Activated CD8-positive, alpha-beta memory T cell treated with anti-CD3 and anti-CD28 coated beads for 4 hours (primary cell): ENCODE results near the gene SGK2.

Experiments used
- DNase-seq, 2 donors: peaks; one replicate each; pipeline ENCODE4 v3.0.0-alpha.2; 2020; ENCODE audit warnings: low read depth in 2 of 2

Gene SGK2

DNA sequence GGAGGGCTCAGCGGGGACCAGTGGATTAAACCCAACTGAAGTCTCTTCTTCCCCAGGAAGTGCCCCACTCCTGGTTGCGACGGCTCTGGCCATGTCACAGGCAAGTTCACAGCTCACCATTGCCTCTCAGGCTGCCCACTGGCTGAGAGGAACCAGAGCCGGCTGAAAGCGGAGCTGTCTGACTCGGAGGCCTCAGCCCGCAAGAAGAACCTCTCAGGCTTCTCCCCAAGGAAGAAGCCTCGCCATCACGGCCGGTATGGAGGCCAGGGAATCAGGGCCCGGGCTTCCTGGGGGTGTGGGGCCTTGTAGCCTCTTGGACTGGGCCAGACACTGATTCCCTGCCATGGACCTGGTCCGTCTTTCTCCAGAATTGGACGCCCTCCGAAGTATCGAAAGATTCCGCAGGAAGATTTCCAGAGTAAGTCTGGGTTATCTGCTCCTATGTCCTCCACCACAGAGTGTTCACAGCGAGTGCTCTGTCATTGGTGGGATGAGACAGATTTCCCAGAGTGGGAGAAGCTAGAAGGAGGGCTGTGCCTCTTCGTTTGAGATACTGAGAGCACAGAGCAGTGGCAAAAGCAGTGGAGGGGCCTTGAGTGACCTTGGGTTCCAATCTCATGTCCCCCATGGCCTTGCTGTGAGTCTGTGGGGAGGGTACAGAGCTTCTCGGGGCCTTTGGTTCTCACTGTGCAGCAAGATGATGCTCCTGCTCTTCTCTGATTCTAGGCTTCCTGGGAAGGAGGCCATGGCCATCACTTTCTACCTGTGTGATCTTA, 22.6 kb upstream of the SGK2 start:
- no peak for DNase-seq

DNA sequence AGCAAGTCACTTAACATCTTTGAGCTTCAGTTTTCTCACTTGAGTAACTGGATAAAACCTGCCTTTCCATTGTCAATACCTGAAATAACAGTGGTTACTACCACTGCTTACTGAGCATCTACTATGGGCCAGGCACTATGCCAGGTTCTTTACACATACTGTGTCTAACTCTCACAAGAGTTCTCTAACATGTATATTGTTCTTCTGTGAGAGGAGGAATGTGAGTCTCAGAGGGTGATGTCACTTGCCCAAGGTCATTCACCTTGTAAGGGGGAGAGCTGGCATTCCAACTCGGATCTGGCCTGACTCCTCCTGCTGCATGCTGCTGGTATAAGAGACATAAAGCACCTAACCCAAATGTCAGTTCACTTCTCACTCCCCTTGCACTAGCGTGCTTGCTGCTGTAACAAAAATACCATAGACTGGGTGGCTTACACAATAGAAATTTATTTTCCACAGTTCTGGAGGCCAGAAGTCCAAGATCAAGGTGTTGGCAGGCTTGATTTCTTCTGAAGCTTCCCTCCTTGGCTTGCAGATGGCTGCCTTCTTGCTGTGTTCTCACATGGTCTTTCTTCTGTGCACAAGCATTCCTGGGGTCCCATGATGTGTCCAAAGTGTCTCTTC, 21.9 kb upstream of the SGK2 start:
- DNase-seq, result no peak

DNA sequence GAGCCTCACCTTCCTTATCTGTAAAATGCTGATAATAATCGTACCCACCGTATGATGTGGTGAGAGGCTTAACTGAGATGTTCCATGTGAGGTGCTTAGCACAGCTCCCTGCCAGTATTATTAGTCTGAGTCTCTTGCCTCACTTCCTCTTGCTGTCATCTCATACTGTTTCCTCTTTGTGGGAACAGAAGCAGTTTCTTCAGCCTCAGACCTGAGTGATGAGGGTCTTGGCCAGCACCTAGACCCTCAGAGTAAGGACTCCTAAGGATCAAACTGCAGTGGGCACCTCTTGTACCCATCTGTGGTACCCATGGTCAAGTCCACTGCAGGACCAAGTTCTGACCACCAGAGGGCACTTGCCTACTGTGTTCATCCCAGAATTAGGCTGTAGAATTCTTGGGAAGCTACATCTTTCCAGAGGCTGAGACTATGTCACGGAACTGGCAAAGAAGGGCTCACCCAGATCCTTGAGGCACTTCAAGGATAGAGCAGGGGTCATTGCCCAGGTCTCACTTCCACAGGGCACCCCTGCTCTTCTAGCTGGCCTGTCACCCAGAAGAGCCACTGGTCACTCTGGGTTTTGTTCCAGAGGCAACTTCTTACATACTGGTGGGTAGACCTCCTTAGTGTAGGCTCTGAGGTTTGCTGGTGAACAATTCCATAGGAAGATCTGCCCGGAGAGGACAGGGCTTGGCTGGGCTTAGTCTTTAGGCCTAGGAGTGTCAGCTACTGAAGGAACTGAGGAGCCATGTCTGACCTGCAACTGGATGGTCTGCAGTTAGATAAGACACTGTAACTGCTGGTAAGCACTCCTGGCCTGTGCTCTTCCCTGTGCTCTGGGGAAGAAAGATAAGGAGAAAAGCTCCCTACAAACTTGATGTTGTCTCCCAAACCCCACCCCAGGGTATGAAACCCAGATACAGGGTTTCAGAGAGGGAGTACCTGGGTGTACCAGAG, 20.6 kb upstream of the SGK2 start:
- DNase-seq, result no peak

DNA sequence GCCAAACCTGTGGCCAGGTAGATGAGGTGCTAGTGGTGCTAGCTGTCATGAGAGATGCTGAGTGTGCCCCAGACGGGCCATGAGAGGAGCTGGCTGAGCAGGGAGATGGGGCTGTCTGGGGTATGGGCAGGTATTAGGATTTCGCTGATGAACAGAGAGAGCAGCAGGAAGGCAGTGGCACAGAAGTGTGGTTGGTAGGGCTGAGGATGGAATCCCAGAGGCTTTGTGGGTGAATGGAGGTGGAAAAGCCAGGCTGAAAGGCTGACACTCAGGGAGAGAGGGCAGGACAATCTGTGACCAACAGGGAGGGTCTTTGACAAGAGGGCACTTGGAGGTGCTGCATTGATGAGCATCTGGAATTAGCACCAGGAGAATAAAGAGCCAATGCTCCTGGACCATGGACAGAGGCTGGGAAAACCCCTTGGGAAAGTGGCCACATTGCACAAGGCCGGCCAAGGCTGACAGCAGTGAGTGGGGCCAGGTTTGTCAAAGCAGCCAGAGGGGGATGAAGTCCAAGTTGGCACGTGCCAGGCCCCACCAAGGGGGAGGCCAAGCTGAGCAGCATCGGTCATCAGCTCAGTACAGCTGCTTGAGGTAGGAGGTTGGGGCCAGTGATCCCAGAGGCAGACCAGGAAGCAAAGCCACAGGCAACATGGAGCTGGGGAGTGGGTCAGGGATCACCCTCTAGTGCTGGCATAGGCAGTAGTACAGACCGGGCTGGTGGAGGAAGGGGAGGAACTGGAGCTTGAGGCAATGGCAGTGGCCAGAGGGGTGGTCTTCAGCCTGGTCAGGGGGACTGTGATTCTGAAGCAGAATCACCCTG, 19.7 kb upstream of the SGK2 start:
- DNase-seq, result no peak

DNA sequence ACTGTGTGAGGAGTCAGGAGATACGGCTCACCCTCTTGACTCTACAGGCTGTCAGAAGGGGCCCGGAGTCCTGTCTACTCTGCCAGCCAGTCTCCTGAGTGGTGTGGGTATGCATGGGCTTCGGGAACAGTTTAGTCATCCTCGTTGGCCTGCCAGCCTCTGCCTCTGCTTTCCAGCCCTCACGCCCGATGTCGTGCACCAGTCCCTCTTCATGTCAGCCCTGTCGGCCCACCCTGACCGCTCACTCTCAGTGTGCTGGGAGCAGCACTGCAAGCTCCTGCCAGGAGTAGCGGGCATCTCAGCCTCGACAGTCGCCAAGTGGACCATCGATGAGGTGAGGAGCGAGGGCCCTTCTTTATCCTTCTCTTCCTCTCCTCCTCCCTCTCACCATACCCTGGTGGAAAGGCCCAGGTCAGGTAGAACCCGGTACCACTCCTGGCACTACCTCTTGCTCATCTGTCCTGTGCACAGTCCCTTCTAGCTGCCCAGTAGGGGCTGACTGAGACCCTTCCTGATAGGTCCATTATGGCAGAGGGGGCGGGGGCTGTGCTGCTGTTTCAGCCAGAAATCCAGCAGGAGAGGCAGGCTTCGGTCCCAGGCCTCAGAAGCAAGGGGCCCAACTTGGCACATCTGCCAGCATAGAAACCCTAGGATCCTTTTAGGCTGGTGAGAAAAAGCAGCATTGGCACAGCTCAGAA, 18.7 kb upstream of the SGK2 start:
- DNase-seq, result no peak

DNA sequence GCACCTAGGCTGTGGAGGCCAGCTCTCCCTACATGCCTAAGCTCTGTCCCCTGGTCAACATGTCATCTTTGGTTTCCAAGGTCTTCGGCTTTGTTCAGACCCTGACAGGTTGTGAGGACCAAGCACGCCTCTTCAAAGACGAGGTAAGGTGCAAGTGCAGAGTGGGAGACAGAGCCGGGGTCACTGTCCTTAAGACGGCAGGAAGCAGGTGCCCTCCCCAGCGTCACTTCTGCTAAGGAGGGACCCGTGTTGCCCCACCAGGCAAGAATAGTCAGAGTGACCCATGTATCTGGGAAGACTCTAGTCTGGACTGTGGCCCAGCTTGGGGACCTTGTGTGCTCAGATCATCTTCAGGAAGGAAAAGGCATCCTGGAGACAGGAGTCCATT, 18.2 kb upstream of the SGK2 start:
- DNase-seq, result no peak

DNA sequence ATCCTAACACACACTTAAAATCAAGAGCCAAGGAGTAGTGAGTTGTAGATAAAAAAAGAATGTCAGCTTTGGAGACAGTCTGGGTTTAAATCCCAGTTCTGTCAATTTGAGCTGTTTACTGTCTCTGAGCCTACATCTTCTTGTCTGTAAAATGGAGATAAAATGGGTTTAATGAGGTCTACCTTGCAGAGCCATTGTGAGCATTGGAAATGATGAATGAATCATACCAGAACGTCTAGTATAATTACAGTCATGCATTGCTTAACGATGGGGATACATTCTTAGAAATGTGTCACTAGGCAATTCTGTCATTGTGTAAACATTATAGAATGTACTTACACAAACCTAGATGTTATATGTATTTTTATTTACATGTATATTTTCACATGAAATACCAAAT, 17.6 kb upstream of the SGK2 start:
- DNase-seq, result no peak

DNA sequence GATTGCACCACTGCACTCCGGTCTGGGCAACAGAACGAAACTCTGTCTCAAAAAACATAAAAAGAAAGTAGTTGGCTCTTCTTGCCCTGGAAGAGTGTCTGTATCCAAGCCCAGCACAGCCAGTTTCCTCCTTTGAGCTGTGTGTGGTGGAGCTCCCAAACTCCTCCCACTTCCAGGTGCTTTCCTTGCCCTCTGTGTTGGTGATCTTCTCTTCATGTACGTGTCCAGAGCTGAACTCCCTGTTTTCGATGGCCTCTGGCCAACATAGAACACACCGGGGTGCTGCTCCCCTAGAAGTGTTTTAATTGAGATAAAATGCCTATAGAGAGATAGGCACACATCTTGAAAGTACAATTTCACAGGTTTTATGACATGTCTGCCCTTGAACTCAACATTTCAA, 16.7 kb upstream of the SGK2 start:
- DNase-seq, result no peak

DNA sequence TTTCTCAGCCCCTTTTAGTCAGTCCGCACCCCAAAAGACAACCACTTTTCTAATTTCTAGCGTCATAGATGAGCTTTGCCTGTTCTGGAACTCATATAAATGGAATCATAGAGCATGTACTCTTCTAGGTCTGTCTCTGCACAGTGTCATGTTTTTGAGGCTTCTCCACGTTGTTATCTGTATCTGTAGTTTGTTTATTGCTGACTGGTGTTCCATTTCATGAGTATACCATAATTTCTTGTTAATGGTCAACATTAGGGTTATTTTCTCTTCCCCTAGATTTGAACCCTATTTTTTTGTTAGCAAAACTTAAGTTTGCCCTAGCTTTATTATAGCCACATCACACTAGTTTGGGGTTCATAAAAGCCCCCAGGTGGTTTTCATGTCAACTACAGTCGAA, 16.2 kb upstream of the SGK2 start:
- no peak for DNase-seq

DNA sequence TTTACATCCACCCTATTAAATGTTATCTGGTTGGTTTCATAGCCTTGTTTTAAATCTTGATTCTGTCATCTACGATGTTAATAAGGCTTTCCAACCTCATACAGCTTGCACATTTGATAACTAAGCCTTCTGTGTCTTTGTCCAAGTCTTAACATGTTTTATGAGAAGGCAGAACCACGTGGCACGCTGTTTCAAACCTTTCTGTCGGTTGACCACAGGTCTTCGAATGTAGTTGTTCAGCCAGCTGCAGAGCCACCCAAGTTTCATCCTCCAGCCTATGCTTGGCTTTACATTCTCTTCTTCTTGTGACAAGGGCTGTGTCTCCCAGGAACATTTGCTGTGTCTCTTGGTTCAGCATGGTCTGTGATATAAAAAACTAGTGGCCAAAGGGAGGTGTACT, 15.7 kb upstream of the SGK2 start:
- DNase-seq, result no peak

DNA sequence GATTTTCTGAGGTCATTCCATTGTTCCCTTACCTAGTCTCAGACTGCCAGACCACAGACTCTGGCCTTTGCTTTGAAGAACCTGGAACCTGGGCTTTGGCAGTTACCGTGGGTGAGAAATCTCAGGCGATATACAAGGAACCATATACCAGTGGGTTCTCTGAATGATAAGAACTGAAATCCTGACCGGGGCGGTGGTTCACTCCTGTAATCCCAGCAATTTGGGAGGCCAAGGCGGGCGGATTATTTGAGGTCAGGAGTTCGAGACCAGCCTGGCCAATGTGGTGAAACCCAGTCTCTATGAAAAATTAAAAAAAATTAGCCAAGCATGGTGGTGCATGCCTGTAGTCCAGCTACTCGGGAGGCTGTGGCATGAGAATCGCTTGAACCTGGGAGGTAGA, 14.3 kb upstream of the SGK2 start:
- no peak for DNase-seq

DNA sequence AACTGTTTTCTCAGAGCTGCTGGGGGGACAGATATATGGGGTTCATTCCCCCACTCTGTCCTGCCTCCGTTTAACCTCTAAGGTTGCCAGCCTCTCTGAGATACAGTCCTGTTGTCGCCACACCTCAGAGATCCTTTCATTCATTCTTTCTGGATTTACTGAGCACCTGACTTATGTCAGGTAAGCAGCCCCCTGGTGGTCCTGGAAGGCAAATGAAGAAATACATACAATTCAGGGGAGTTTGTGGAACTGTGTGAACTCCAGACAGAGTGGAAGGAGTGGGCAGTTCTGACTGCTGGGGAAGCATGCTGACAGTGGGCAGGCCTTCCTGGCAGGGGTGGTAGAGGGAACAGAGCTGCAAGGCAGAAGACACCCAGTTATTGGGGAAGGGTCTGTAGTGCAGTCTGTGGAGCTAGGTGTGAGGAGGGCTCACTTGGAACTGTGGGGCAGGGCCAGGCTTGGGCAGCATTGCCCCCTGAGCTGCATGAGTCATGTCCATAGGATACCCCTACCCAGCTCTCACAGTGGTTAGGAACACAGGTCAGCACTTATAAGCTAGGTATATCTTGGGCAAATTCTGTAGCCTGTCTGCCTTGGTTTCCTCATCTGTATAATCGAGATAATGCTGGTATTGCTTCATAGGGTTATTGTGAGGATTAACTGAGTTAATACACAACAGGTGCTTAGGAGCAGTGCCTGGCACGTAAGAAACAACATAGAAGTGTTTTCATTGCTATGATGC, 12.8 kb upstream of the SGK2 start:
- no peak for DNase-seq

DNA sequence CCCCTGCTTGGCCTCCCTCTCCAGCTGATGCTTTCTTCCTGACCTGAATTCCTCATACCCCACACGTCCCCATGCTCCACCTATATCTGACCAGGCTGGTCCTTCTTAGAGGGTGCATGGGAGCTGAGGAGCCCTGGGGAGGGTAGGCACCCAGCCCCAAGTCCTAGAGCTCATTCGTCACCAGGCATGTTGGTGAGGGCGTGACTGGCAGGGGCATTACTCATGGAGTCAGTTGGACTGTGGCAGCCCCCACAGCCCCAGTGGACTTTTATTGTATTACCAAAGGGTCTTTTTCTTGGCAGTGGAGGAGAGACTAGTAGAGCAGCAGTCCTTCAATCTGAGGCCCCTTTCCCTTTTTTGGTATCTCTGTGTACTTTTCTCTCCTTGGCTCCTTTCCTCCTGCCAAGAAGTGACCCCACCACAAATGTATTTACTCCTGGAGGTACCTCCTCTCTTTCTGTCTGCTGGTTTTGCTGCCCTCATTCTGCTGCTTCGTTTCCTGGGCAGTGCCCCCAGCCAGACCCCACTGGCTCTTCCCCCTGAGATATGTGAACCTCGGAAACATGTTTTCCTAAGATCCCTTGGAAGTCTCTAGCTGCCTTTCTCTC, 10.4 kb upstream of the SGK2 start:
- DNase-seq, result no peak

DNA sequence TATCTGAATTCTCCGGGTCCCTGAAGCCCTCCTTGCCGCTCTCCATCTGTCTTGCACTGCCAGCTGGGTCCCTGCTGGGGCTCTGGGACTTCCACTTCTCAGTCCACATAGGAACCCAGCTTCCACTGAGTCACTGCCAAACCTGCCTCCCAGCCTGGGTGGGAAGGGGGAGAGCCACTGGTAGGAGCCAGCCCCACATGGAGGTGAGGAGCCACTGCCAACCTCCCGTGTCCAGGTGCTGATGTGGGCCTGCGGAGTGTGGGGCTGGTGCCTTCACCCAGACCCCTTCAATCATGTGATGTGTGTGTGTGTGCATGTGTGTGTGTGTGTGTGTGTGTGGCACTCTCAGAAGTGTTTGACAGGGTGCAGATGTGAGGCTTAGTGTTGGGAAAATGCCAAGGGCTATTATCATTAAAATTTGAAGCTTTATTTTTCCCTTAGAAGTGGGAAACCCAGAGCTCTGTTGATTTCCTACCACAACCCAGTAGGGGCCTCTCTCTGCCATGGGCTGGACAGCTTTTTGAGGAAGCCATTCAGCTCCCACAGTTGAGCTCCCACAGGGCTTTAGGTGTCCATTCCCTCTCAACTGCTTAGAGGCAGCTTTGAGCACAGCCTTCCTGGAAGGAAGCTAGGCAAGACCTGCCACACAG, 9.3 kb upstream of the SGK2 start:
- DNase-seq, result no peak

DNA sequence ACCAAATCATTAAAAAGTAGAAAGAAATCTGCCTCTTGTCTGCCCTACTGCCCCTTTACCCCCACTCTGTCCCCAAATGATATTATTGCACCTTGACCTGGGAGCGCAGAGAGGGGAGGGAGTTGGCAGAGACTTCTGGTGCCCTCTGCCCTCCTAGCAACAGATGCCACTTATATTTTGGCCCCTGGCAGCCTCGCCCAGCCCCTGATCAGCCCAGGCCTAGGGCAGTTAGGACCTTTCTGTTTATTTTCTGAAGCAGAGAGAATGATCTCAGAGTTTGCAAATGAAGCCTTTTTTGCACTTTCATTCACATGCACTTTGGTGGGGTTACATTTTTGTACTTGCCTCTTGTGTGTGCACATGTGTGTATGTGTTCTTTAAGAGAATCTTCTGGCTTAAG, 8.4 kb upstream of the SGK2 start:
- DNase-seq, result no peak

DNA sequence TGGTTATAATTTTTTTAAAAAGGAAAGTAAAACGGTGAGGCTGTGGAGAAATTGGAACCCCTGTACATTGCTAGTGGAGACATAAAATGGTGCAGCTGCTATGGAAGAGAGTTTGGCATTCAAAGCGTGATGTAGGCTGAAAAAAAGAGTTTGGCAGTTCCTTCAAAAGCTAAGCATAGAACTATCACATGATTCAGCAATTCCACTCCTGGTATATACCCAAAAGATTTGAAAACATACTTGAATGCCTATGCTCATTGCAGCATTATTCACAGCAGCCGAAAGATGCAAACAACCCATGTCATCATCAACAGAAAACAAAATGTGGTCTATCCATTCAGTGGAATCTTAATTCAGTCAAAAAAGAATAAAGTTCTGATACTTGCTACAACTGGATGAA, 4.5 kb upstream of the SGK2 start:
- no peak for DNase-seq

DNA sequence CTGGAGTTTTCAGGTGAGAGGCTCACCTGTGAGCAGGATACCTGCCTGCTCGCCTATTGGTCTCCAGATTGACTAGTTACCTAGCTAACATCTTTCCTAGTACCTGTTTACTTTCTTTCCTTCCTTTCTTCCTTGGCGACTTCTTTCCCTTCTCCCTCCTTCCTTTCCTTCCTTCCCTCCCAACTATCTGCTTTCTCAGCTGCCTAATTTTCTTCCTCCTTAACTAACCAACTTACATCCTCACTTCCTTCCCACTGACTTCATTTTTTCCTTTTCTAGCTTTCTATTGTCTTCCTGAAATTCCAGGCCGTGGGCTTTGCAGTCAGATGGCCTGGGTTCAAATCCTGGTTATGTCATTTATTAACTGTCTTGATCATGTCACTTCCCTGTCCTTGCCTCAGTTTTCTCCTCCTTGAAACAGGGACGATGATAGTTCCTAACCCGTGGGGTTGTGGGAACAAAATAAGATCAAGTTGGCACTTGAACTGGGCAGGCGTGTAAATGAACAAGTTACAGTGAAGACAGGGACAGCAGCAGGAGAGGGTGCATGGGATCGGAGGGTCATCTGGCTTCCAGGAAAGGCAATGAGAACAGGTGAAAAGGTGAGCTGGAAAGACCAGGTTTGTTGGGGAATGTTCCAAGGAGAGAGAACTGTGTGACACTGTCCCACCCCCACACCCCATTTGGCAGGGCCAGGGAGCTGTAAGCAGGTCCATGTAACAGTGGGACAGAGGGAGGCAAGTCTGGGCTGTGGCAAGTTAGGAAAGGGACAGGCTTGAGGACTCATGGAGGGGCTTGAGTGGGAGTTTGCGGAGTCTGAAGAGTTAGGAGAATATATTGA, 540 bp downstream of the SGK2 start:
- DNase-seq, result no peak

DNA sequence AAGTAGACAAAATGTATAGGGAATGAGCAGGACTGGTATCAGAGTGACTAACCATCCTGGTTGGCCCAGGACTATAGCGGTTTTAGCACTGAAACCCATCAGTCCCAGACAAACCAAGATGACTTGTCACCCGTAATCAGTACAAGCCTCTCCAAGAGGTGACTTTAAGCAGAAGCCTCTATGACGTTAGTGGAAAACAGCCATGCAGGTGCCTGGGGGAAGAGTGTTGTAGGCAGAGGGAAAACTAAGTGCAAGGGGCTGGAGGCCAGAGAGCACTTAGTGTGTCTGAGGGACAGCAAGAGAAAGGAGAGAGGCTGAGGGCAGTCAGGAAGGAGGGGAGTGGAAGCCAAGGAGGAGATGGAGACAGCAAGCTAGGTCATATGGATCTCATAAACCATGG, 2.1 kb downstream of the SGK2 start:
- DNase-seq, result no peak

DNA sequence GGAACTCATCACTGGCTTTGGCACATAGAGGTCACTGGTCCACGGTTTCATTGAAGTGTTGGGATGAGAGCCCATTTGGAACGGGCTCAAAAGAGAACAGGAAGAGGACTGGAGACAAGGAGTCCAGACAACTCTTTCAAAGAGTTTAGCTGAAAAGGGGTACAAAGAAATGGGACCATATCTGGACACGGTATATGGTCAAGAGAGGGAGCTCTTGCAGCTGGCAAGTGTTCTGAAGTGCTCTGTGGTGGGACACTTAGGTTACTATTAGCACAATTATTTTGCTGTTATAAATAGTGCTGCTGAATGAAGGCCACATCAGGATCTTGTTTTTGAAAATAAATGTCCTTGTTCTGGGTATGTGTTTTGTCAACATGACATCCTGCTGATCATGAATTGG, 4.6 kb downstream of the SGK2 start:
- no peak for DNase-seq
